Type B pancreatic cell (in vitro differentiated cells): ENCODE data around the gene EHF. TPM values are rescaled to one million over a fixed set of nuclear protein-coding genes. Genes with fewer than 3 reads are reported as not detected.

ENCODE experiments used
- DNase-seq: peaks from one replicate; pipeline ENCODE4 v3.0.0; 2021; ENCODE audit warnings: mixed read lengths; ENCODE audit not compliant: unreplicated experiment; ENCODE audit errors: extremely low spot score
- H3K27ac Mint-ChIP-seq: 2 replicates; pipeline ENCODE4 v1.8.0; 2021; ENCODE audit warnings: mild to moderate bottlenecking, mixed read lengths
- H3K27me3 Mint-ChIP-seq: 2 replicates; pipeline ENCODE4 v1.8.0; 2021; ENCODE audit warnings: mixed read lengths
- H3K36me3 Mint-ChIP-seq: 2 replicates; pipeline ENCODE4 v1.8.0; 2021; ENCODE audit warnings: mixed read lengths
- H3K4me1 Mint-ChIP-seq: one replicate; pipeline ENCODE4 v1.8.0; 2021; ENCODE audit warnings: mixed read lengths; ENCODE audit not compliant: unreplicated experiment
- H3K4me3 Mint-ChIP-seq: 2 replicates; pipeline ENCODE4 v1.8.0; 2021; ENCODE audit warnings: mild to moderate bottlenecking, mixed read lengths
- H3K9me3 Mint-ChIP-seq: 2 replicates; pipeline ENCODE4 v1.8.0; 2021; ENCODE audit warnings: mixed read lengths
- total RNA-seq: library from RNA; stranded (reverse); gene quantifications from 2 replicates; pipeline ENCODE4 v1.2.1, GENCODE V29; 2021; ENCODE audit warnings: low replicate concordance
- TF ChIP-seq, protein P1 (sequence below): fragments of 200-600 bp; sonication (generic); conservative IDR thresholded peaks from 2 replicates; pipeline ENCODE4 v1.5.0; 2021; ENCODE audit warnings: antibody characterized with exemption, mild to moderate bottlenecking

Gene EHF
- total RNA-seq, 1 donor from 2014 or later, result 31.5 TPM

DNA sequence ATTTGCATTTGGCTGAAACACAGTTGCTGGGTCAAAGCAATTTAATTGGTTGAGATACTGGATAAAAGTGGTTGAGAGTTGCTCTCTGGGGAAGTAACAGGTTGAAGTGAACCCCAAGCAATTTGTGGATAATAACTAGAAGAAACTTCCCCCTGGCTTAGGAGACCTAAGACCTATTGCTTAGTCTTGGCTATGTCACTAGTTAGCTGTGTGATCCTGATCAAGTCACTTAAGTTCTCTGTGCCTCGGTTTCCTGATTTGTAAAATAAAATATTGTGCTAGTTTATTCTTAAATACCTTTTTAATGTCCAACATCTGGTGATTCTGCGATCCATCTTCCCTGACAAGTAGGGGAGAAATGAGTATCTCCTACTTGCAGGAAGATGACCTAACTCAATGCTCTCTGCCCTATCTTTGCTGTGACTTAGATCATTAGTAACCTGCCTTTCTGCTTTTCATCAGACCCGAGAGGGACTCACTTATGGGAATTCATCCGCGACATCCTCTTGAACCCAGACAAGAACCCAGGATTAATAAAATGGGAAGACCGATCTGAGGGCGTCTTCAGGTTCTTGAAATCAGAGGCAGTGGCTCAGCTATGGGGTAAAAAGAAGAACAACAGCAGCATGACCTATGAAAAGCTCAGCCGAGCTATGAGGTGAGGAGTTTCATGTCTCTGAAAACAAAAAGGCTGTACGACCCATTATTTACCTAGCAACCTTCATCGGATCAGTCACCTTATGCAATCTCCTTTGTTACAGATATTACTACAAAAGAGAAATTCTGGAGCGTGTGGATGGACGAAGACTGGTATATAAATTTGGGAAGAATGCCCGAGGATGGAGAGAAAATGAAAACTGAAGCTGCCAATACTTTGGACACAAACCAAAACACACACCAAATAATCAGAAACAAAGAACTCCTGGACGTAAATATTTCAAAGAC is 37.5 kb downstream of the EHF start:
- Mint-ChIP-seq H3K4me1 (peaks cover 17% of the 10 kb centered on the region), H3K4me3 (no peak overlapping the region), H3K27ac (no peak overlapping the region), H3K27me3 (no peaks in the 10 kb centered on the region), H3K36me3 (no peaks in the 10 kb centered on the region), H3K9me3 (no peaks in the 10 kb centered on the region)
- no peak for DNase-seq
- TF ChIP-seq, protein P1, sequence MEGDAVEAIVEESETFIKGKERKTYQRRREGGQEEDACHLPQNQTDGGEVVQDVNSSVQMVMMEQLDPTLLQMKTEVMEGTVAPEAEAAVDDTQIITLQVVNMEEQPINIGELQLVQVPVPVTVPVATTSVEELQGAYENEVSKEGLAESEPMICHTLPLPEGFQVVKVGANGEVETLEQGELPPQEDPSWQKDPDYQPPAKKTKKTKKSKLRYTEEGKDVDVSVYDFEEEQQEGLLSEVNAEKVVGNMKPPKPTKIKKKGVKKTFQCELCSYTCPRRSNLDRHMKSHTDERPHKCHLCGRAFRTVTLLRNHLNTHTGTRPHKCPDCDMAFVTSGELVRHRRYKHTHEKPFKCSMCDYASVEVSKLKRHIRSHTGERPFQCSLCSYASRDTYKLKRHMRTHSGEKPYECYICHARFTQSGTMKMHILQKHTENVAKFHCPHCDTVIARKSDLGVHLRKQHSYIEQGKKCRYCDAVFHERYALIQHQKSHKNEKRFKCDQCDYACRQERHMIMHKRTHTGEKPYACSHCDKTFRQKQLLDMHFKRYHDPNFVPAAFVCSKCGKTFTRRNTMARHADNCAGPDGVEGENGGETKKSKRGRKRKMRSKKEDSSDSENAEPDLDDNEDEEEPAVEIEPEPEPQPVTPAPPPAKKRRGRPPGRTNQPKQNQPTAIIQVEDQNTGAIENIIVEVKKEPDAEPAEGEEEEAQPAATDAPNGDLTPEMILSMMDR, result no peak

GRCh38 chr11:34659096-34659733 is 38.3 kb downstream of the EHF start:
- Mint-ChIP-seq H3K4me3 (no peak overlapping the region), H3K9me3 (no peaks in the 10 kb centered on the region), H3K4me1 (peaks cover 11% of the 10 kb centered on the region), H3K27ac (no peak overlapping the region), H3K36me3 (no peaks in the 10 kb centered on the region), H3K27me3 (no peaks in the 10 kb centered on the region)
- no peak for DNase-seq
- TF ChIP-seq, protein P1, result no peak

GRCh38 chr11:34665077-34665835 is 44.4 kb downstream of the EHF start:
- TF ChIP-seq, protein P1, result no peak
- Mint-ChIP-seq H3K36me3 (no peaks in the 10 kb centered on the region), H3K27ac (no peak overlapping the region), H3K9me3 (peaks cover 10% of the 10 kb centered on the region), H3K4me3 (no peak overlapping the region), H3K27me3 (peaks cover 3% of the 10 kb centered on the region), H3K4me1 (peaks cover 5% of the 10 kb centered on the region)
- DNase-seq, result no peak

GRCh38 chr11:34667810-34668582 is 47.1 kb downstream of the EHF start:
- Mint-ChIP-seq H3K4me3 (peak overlapping the region; percentile 29), H3K4me1 (peaks cover 9% of the 10 kb centered on the region), H3K36me3 (no peaks in the 10 kb centered on the region), H3K9me3 (peaks cover 10% of the 10 kb centered on the region), H3K27ac (peak overlapping the region; percentile 68), H3K27me3 (peaks cover 3% of the 10 kb centered on the region)
- TF ChIP-seq, protein P1, result no peak
- DNase-seq, result no peak

DNA sequence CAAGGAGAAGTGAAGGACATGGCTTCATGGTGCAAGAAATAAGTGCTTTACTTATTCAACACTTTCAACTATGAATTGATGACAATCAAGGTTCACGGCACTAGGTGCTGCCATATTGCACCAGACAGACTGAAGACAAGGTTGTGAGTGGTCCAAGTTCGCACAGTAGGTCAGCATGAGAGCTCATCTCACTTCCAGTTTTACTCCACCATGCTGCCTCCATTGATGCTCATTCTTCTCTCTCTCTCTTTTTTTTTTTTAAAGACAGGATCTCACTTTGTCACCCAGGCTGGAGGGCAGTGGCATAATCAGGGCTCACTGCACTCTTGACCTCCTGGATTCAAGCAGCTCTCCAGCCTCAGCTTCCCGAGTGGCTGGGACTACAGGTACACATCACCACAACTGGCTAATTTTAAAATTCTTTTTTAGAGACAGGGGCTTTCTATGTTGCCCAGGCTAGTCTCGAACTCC is 47.7 kb downstream of the EHF start:
- TF ChIP-seq, protein P1, result no peak
- Mint-ChIP-seq H3K27me3 (peaks cover 3% of the 10 kb centered on the region), H3K36me3 (no peaks in the 10 kb centered on the region), H3K27ac (peak overlapping the region; percentile 68), H3K4me3 (no peak overlapping the region), H3K4me1 (peaks cover 9% of the 10 kb centered on the region), H3K9me3 (peaks cover 10% of the 10 kb centered on the region)
- DNase-seq, result no peak
